Skin of body (tissue), 2 donors: ENCODE data around the gene PPM1G. TPM values are rescaled to one million over a fixed set of nuclear protein-coding genes. Genes with fewer than 3 reads are reported as not detected.

Experiments used
- DNase-seq: peaks from one replicate; lab custom pipeline; 2025; lab: John Stamatoyannopoulos, UW
- total RNA-seq: library from RNA; depleted of rRNA; stranded (reverse); fragments of >200 nt; gene quantifications from one replicate; pipeline ENCODE4 v1.2.3, GENCODE V29; 2014

PPM1G gene
- total RNA-seq, 1 donor from 2014 or later, result 33.1 TPM

GRCh38 chr2:27335311-27335710 lies 74.1 kb downstream of the PPM1G start:
- DNase-seq, result no peak

Other genes with a start within 250 kb of the PPM1G start
- gene ATRAID, start 197.6 kb downstream of the PPM1G start, total RNA-seq, result 93.8 TPM
- gene SLC5A6, start 197.3 kb downstream of the PPM1G start, total RNA-seq, result 23.0 TPM
- gene CAD, start 192.2 kb downstream of the PPM1G start, total RNA-seq, result 35.2 TPM
- gene SLC30A3, start 146.5 kb downstream of the PPM1G start, total RNA-seq, result 0.10 TPM
- not detected for gene DNAJC5G, start 134.2 kb downstream of the PPM1G start, total RNA-seq
- gene TRIM54, start 127.2 kb downstream of the PPM1G start, total RNA-seq, result 6.0 TPM
- 0.30 TPM for gene UCN, start 101.1 kb downstream of the PPM1G start, total RNA-seq
- gene MPV17, start 86.5 kb downstream of the PPM1G start, total RNA-seq, result 34.9 TPM
- gene GTF3C2, start 52.8 kb downstream of the PPM1G start, total RNA-seq, result 32.5 TPM
- gene EIF2B4, start 39.3 kb downstream of the PPM1G start, total RNA-seq, result 23.5 TPM
- gene SNX17, start 39.0 kb downstream of the PPM1G start, total RNA-seq, result 53.7 TPM
- gene ZNF513, start 28.9 kb downstream of the PPM1G start, total RNA-seq, result 5.1 TPM
- 70.4 TPM for gene NRBP1, start 19.0 kb upstream of the PPM1G start, total RNA-seq
- 2.5 TPM for gene KRTCAP3, start 32.8 kb upstream of the PPM1G start, total RNA-seq
- gene IFT172, start 80.2 kb upstream of the PPM1G start, total RNA-seq, result 25.9 TPM
- gene FNDC4, start 85.6 kb upstream of the PPM1G start, total RNA-seq, result 10.6 TPM
- 0.49 TPM for gene GCKR, start 87.2 kb upstream of the PPM1G start, total RNA-seq
- 24.7 TPM for gene ZNF512, start 173.5 kb upstream of the PPM1G start, total RNA-seq
- gene CCDC121, start 219.4 kb upstream of the PPM1G start, total RNA-seq, result 6.3 TPM
- gene GPN1, start 219.5 kb upstream of the PPM1G start, total RNA-seq, result 22.9 TPM